LoVo (cell line): ENCODE data around the gene SLC7A1.

Experiments used
- DNase-seq: peaks from one replicate; pipeline ENCODE4 v3.0.0-alpha.2; 2016; ENCODE audit warnings: low spot score

SLC7A1 gene

GRCh38 chr13:29583073-29583785 lies 12.3 kb downstream of the SLC7A1 start:
- DNase-seq: no peak

- no peak for DNase-seq
Measured at GRCh38 chr13:29582171-29582570, 13.3 kb downstream of the SLC7A1 start.

- no peak for DNase-seq
Measured at GRCh38 chr13:29581666-29582065, 13.8 kb downstream of the SLC7A1 start.

- no peak for DNase-seq
Measured at GRCh38 chr13:29579094-29579493, 16.4 kb downstream of the SLC7A1 start.

- DNase-seq: no peak
Measured at GRCh38 chr13:29578300-29579085, 17.0 kb downstream of the SLC7A1 start.

- no peak for DNase-seq
Measured at GRCh38 chr13:29577136-29578051, 18.1 kb downstream of the SLC7A1 start.

- DNase-seq: no peak
Measured at GRCh38 chr13:29576581-29576980, 18.9 kb downstream of the SLC7A1 start.

- DNase-seq: no peak
Measured at GRCh38 chr13:29575098-29575497, 20.4 kb downstream of the SLC7A1 start.

- DNase-seq: no peak
Measured at GRCh38 chr13:29573190-29573589, 22.3 kb downstream of the SLC7A1 start.

GRCh38 chr13:29572575-29572974 lies 22.9 kb downstream of the SLC7A1 start:
- no peak for DNase-seq

- DNase-seq: no peak
Measured at GRCh38 chr13:29571876-29572570, 23.5 kb downstream of the SLC7A1 start.

GRCh38 chr13:29570051-29570654 lies 25.3 kb downstream of the SLC7A1 start:
- no peak for DNase-seq

GRCh38 chr13:29569253-29570050 lies 26.0 kb downstream of the SLC7A1 start:
- no peak for DNase-seq

- no peak for DNase-seq
Measured at GRCh38 chr13:29568731-29569130, 26.8 kb downstream of the SLC7A1 start.

- no peak for DNase-seq
Measured at GRCh38 chr13:29567411-29567810, 28.1 kb downstream of the SLC7A1 start.

- DNase-seq: no peak
Measured at GRCh38 chr13:29566206-29566605, 29.3 kb downstream of the SLC7A1 start.

- DNase-seq: no peak
Measured at GRCh38 chr13:29564818-29565217, 30.7 kb downstream of the SLC7A1 start.

GRCh38 chr13:29564373-29564772 lies 31.1 kb downstream of the SLC7A1 start:
- DNase-seq: no peak

- DNase-seq: no peak
Measured at GRCh38 chr13:29563941-29564340, 31.5 kb downstream of the SLC7A1 start.

GRCh38 chr13:29562786-29563438 lies 32.6 kb downstream of the SLC7A1 start:
- DNase-seq: no peak
